ENCODE data around the gene CDC37L1. TPM values are rescaled to one million over a fixed set of nuclear protein-coding genes. Genes with fewer than 3 reads are reported as not detected.

CDC37L1 gene
- total and polyA plus RNA-seq, 2 experiments from 2014 or later: 26.9 to 29.6 TPM

GRCh38 chr9:4669890-4670289 is 9.5 kb upstream of the CDC37L1 start:
- 0 out of 2 replicates have a peak, but pooled peaks cover 2% of the 10 kb centered on the region for H3K27me3 ChIP-seq (ENCODE audit: insufficient read depth)
- Mint-ChIP-seq H3K27me3 (ENCODE audit: insufficient read depth, low read depth, poor library complexity) (no peaks in the 10 kb centered on the region), H3K4me1 (peaks cover 36% of the 10 kb centered on the region), H3K36me3 (ENCODE audit: low read depth) (no peaks in the 10 kb centered on the region), H3K27ac (no peak overlapping the region), H3K9me3 (no peaks in the 10 kb centered on the region), H3K4me3 (no peak overlapping the region)
- TF ChIP-seq JUNB (IDR thresholded peaks at IDR 0.05; ENCODE audit: unreplicated experiment) (no peak), STAT1 (IDR thresholded peaks at IDR 0.05; ENCODE audit: unreplicated experiment) (no peak)
- no peak overlapping the region for H3K4me3 ChIP-seq
- H2AFZ ChIP-seq: no peak overlapping the region
- H3K9me2 ChIP-seq (ENCODE audit: insufficient read depth): no peaks in the 10 kb centered on the region
- no peak for ATAC-seq
- no peaks in the 10 kb centered on the region for H4K20me1 ChIP-seq (replicated peaks; ENCODE audit: insufficient read depth)
- H3K4me1 ChIP-seq (ENCODE audit: insufficient read depth): peaks cover 21% of the 10 kb centered on the region
- H3K27ac ChIP-seq (ENCODE audit: low read depth): no peak overlapping the region
- no peaks in the 10 kb centered on the region for H3F3A ChIP-seq (replicated peaks; ENCODE audit: low read depth)
- DNase-seq (ENCODE audit: low spot score): no peak
- no peaks in the 10 kb centered on the region for H3K36me3 ChIP-seq (ENCODE audit: insufficient read depth)
- no peak overlapping the region for H3K4me2 ChIP-seq
- no peaks in the 10 kb centered on the region for H3K79me2 ChIP-seq (replicated peaks; ENCODE audit: insufficient read depth)

- Mint-ChIP-seq H3K27ac (peak overlapping the region; percentile 41; the same call in 1 of the 2 replicates), H3K9me3 (no peaks in the 10 kb centered on the region), H3K4me3 (no peak overlapping the region), H3K4me1 (peaks cover 29% of the 10 kb centered on the region), H3K36me3 (ENCODE audit: low read depth) (no peaks in the 10 kb centered on the region), H3K27me3 (ENCODE audit: insufficient read depth, low read depth, poor library complexity) (peaks cover under 1% of the 10 kb centered on the region)
- H3K79me2 ChIP-seq (replicated peaks; ENCODE audit: insufficient read depth): no peaks in the 10 kb centered on the region
- no peak overlapping the region for H2AFZ ChIP-seq
- DNase-seq (ENCODE audit: low spot score) (no peak), ATAC-seq (peak; percentile 64; the same call in 2 of the 3 replicates)
- no peak overlapping the region for H3K27ac ChIP-seq (ENCODE audit: low read depth)
- no peak overlapping the region for H3K4me2 ChIP-seq
- 0 out of 2 replicates have a peak, but pooled peaks cover 2% of the 10 kb centered on the region for H3K27me3 ChIP-seq (ENCODE audit: insufficient read depth)
- H3K4me3 ChIP-seq: no peak overlapping the region
- H3K4me1 ChIP-seq (ENCODE audit: insufficient read depth): peaks cover 14% of the 10 kb centered on the region
- H3K36me3 ChIP-seq (ENCODE audit: insufficient read depth): no peaks in the 10 kb centered on the region
- H3K9me2 ChIP-seq (ENCODE audit: insufficient read depth): no peaks in the 10 kb centered on the region
- no peaks in the 10 kb centered on the region for H3F3A ChIP-seq (replicated peaks; ENCODE audit: low read depth)
- H4K20me1 ChIP-seq (replicated peaks; ENCODE audit: insufficient read depth): no peaks in the 10 kb centered on the region
- TF ChIP-seq ZNF331 (CRISPR knock-in tag; IDR thresholded peaks at IDR 0.05; ENCODE audit: low read depth): no peak
- no peak for TF ChIP-seq ETS1 (IDR thresholded peaks at IDR 0.05)
- no peak for TF ChIP-seq REST (IDR thresholded peaks at IDR 0.05; ENCODE audit: unreplicated experiment)
- TF ChIP-seq ZNF462 (CRISPR knock-in tag; IDR thresholded peaks at IDR 0.05): no peak
- TF ChIP-seq CTCF (conservative IDR thresholded peaks at IDR 0.05; ENCODE audit: low read depth in 2 of 2): no peak
- TF ChIP-seq STAT1 (IDR thresholded peaks at IDR 0.05; ENCODE audit: unreplicated experiment): no peak
- TF ChIP-seq JUNB (IDR thresholded peaks at IDR 0.05; ENCODE audit: unreplicated experiment): no peak
- TF ChIP-seq POLR2AphosphoS5 (IDR thresholded peaks at IDR 0.05; ENCODE audit: low read depth): no peak
- TF ChIP-seq EZH2phosphoT487 (IDR thresholded peaks at IDR 0.05; ENCODE audit: unreplicated experiment): no peak
Observed at GRCh38 chr9:4670591-4670990, 8.8 kb upstream of the CDC37L1 start.
